HEK293 (cell line): Measurements from ENCODE around the gene KCNH8.

Experiments used
- CTCF ChIA-PET: fragments of 350-600 bp; formaldehyde crosslinking; extraction: SDS; loops from one replicate; lab custom pipeline; 2021; ENCODE audit warnings: antibody characterized with exemption; lab: Yijun Ruan, JAX
- POLR2A ChIA-PET: fragments of 300-600 bp; formaldehyde crosslinking; extraction: SDS; loops from one replicate; lab custom pipeline; 2020; ENCODE audit warnings: antibody characterized with exemption, inconsistent platforms; lab: Yijun Ruan, JAX
- H3K27ac ChIP-seq: fragments of 200-500 bp; sonication (Bioruptor generic); 2 replicates; pipeline ENCODE4 v1.5.1; 2014; ENCODE audit warnings: low read depth, low read length, control low read depth, inconsistent platforms; ENCODE audit errors: extremely low read depth
- H3K36me3 ChIP-seq, 2 experiments: fragments of 200-500 bp in 1 of 2; sonication (Bioruptor generic) in 1 of 2; 1 replicate in 1 of 2; 2 replicates in 1 of 2; pipeline ENCODE4 v1.5.1; 2014 to 2017; ENCODE audit warnings: inconsistent platforms in 2 of 2, low read length in 2 of 2; ENCODE audit not compliant: control insufficient read depth in 2 of 2, insufficient read depth in 1 of 2
- H3K4me1 ChIP-seq: fragments of 200-500 bp; sonication (Bioruptor generic); 2 replicates; pipeline ENCODE4 v1.5.1; 2014; ENCODE audit warnings: mild to moderate bottlenecking, low read length, inconsistent platforms; ENCODE audit not compliant: control insufficient read depth, insufficient read depth
- H3K4me3 ChIP-seq: 2 replicates; pipeline ENCODE4 v1.5.1; 2011; ENCODE audit warnings: low read depth, mild to moderate bottlenecking, control low read depth, low read length, moderate library complexity
- H3K9me3 ChIP-seq: fragments of 200-500 bp; sonication (Bioruptor generic); 2 replicates; pipeline ENCODE4 v1.5.1; 2014; ENCODE audit warnings: low read depth, low read length, inconsistent platforms; ENCODE audit not compliant: control insufficient read depth, insufficient read depth
- KLF10 ChIP-seq: fragments of 450-650 bp; IDR thresholded peaks from 2 replicates; pipeline ENCODE4 v1.5.1; 2018; ENCODE audit warnings: missing biosample characterization, mild to moderate bottlenecking, missing genetic modification characterization
- ZNF10 ChIP-seq: fragments of 450-650 bp; formaldehyde crosslinking; IDR thresholded peaks from 2 replicates; pipeline ENCODE4 v1.5.1; 2017; ENCODE audit warnings: missing biosample characterization, missing genetic modification characterization
- ZNF146 ChIP-seq: fragments of 450-650 bp; formaldehyde crosslinking; IDR thresholded peaks from 2 replicates; pipeline ENCODE4 v1.5.1; 2016; ENCODE audit warnings: missing biosample characterization, missing genetic modification characterization
- ZNF239 ChIP-seq: fragments of 450-650 bp; formaldehyde crosslinking; IDR thresholded peaks from 2 replicates; pipeline ENCODE4 v1.5.1; 2016; ENCODE audit warnings: missing biosample characterization, missing genetic modification characterization
- ZNF341 ChIP-seq: fragments of 450-650 bp; formaldehyde crosslinking; IDR thresholded peaks from 2 replicates; pipeline ENCODE4; 2016; ENCODE audit warnings: low read depth, missing biosample characterization, missing genetic modification characterization
- ZNF394 ChIP-seq: fragments of 450-650 bp; formaldehyde crosslinking; IDR thresholded peaks from 2 replicates; pipeline ENCODE4 v1.5.1; 2016; ENCODE audit warnings: missing biosample characterization, missing genetic modification characterization, mild to moderate bottlenecking, moderate library complexity, borderline replicate concordance
- ZNF677 ChIP-seq: fragments of 450-650 bp; IDR thresholded peaks from 2 replicates; pipeline ENCODE4 v1.5.0; 2018; ENCODE audit warnings: missing biosample characterization, mild to moderate bottlenecking, missing genetic modification characterization, moderate library complexity
- ZSCAN16 ChIP-seq: fragments of 450-650 bp; formaldehyde crosslinking; IDR thresholded peaks from 2 replicates; pipeline ENCODE4 v1.5.1; 2016; ENCODE audit warnings: missing biosample characterization, missing genetic modification characterization
- TF ChIP-seq, protein P1 (sequence below): fragments of 450-650 bp; formaldehyde crosslinking; IDR thresholded peaks from 2 replicates; pipeline ENCODE4 v1.5.1; 2016; ENCODE audit warnings: missing biosample characterization, missing genetic modification characterization
- TF ChIP-seq, protein P2 (sequence below): fragments of 450-650 bp; formaldehyde crosslinking; IDR thresholded peaks from 2 replicates; pipeline ENCODE4 v1.5.1; 2016; ENCODE audit warnings: missing biosample characterization, missing genetic modification characterization
- TF ChIP-seq, protein P3 (sequence below): fragments of 450-650 bp; formaldehyde crosslinking; IDR thresholded peaks from 2 replicates; pipeline ENCODE4 v1.5.1; 2016; ENCODE audit warnings: missing biosample characterization, missing genetic modification characterization
- TF ChIP-seq, protein P4 (sequence below): fragments of 450-650 bp; formaldehyde crosslinking; IDR thresholded peaks from 2 replicates; pipeline ENCODE4 v1.5.1; 2016; ENCODE audit warnings: missing biosample characterization, missing genetic modification characterization
- TF ChIP-seq, protein P5 (sequence below): fragments of 450-650 bp; formaldehyde crosslinking; IDR thresholded peaks from 2 replicates; pipeline ENCODE4 v1.5.1; 2017; ENCODE audit warnings: missing biosample characterization, missing genetic modification characterization

Gene KCNH8

DNA sequence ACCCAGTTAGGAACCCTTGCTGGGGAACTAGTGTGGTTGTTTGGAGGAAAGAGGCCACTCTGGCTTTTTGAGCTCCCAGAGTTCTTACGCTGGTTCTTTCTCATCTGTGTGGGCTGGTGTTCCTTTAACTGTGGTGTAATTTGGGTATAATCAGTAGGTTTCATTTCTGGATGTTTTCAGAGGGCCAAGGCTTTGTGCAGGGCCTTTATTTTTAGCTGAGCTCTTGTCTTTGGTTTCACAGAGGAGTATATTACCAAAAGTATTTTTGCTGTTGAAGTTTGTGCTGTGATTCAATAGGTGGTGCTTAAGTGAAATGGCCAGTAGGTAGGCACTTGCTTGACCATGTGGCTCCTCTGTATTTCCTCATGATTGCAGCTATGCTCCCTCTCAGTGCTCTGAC is 357.9 kb downstream of the KCNH8 start:
- TF ChIP-seq, protein P1, sequence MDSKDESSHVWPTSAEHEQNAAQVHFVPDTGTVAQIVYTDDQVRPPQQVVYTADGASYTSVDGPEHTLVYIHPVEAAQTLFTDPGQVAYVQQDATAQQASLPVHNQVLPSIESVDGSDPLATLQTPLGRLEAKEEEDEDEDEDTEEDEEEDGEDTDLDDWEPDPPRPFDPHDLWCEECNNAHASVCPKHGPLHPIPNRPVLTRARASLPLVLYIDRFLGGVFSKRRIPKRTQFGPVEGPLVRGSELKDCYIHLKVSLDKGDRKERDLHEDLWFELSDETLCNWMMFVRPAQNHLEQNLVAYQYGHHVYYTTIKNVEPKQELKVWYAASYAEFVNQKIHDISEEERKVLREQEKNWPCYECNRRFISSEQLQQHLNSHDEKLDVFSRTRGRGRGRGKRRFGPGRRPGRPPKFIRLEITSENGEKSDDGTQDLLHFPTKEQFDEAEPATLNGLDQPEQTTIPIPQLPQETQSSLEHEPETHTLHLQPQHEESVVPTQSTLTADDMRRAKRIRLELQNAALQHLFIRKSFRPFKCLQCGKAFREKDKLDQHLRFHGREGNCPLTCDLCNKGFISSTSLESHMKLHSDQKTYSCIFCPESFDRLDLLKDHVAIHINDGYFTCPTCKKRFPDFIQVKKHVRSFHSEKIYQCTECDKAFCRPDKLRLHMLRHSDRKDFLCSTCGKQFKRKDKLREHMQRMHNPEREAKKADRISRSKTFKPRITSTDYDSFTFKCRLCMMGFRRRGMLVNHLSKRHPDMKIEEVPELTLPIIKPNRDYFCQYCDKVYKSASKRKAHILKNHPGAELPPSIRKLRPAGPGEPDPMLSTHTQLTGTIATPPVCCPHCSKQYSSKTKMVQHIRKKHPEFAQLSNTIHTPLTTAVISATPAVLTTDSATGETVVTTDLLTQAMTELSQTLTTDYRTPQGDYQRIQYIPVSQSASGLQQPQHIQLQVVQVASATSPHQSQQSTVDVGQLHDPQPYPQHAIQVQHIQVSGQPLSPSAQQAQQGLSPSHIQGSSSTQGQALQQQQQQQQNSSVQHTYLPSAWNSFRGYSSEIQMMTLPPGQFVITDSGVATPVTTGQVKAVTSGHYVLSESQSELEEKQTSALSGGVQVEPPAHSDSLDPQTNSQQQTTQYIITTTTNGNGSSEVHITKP (tag by site-specific recombination), result no peak
- TF ChIP-seq, protein P2, sequence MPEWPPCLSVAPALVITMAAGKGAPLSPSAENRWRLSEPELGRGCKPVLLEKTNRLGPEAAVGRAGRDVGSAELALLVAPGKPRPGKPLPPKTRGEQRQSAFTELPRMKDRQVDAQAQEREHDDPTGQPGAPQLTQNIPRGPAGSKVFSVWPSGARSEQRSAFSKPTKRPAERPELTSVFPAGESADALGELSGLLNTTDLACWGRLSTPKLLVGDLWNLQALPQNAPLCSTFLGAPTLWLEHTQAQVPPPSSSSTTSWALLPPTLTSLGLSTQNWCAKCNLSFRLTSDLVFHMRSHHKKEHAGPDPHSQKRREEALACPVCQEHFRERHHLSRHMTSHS, result no peak
- TF ChIP-seq ZNF146 (tag by site-specific recombination) (no peak), ZSCAN16 (tag by site-specific recombination) (no peak), KLF10 (tag by site-specific recombination) (no peak), ZNF239 (tag by site-specific recombination) (no peak), ZNF394 (tag by site-specific recombination) (no peak), ZNF341 (tag by site-specific recombination) (no peak)
- TF ChIP-seq, protein P3, sequence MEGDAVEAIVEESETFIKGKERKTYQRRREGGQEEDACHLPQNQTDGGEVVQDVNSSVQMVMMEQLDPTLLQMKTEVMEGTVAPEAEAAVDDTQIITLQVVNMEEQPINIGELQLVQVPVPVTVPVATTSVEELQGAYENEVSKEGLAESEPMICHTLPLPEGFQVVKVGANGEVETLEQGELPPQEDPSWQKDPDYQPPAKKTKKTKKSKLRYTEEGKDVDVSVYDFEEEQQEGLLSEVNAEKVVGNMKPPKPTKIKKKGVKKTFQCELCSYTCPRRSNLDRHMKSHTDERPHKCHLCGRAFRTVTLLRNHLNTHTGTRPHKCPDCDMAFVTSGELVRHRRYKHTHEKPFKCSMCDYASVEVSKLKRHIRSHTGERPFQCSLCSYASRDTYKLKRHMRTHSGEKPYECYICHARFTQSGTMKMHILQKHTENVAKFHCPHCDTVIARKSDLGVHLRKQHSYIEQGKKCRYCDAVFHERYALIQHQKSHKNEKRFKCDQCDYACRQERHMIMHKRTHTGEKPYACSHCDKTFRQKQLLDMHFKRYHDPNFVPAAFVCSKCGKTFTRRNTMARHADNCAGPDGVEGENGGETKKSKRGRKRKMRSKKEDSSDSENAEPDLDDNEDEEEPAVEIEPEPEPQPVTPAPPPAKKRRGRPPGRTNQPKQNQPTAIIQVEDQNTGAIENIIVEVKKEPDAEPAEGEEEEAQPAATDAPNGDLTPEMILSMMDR (tag by site-specific recombination), result no peak
- TF ChIP-seq, protein P4, sequence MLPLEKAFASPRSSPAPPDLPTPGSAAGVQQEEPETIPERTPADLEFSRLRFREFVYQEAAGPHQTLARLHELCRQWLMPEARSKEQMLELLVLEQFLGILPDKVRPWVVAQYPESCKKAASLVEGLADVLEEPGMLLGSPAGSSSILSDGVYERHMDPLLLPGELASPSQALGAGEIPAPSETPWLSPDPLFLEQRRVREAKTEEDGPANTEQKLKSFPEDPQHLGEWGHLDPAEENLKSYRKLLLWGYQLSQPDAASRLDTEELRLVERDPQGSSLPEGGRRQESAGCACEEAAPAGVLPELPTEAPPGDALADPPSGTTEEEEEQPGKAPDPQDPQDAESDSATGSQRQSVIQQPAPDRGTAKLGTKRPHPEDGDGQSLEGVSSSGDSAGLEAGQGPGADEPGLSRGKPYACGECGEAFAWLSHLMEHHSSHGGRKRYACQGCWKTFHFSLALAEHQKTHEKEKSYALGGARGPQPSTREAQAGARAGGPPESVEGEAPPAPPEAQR (tag by site-specific recombination), result no peak
- TF ChIP-seq, protein P5, sequence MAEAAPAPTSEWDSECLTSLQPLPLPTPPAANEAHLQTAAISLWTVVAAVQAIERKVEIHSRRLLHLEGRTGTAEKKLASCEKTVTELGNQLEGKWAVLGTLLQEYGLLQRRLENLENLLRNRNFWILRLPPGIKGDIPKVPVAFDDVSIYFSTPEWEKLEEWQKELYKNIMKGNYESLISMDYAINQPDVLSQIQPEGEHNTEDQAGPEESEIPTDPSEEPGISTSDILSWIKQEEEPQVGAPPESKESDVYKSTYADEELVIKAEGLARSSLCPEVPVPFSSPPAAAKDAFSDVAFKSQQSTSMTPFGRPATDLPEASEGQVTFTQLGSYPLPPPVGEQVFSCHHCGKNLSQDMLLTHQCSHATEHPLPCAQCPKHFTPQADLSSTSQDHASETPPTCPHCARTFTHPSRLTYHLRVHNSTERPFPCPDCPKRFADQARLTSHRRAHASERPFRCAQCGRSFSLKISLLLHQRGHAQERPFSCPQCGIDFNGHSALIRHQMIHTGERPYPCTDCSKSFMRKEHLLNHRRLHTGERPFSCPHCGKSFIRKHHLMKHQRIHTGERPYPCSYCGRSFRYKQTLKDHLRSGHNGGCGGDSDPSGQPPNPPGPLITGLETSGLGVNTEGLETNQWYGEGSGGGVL (tag by site-specific recombination), result no peak
- no peaks in the 10 kb centered on the region for H3K9me3 ChIP-seq
- POLR2A ChIA-PET, result no interaction called here
- H3K36me3 ChIP-seq, result no peaks in the 10 kb centered on the region
- no peaks in the 10 kb centered on the region for H3K4me1 ChIP-seq
- no peak overlapping the region for H3K4me3 ChIP-seq
- CTCF ChIA-PET, result no interaction called here
- H3K27ac ChIP-seq, result no peak overlapping the region

DNA sequence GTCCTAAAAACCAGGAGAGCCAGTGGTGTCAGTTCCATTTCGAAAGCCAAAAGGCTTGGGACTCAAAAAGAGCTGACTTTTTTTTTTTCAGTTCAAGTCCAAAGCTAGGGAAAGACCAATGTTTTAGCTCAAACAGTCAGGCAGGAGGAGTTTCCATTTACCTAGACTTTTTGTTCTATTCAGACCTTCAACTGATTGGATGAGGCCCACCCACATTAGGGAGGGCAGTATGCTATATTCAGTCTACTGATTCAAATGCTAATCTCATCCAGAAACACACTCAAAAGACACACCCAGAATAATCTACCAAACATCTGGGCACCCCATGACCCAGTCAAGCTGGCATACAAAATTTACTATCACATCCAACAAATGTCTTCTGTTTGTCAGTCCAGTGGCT is 374.0 kb downstream of the KCNH8 start:
- Histone ChIP-seq H3K4me3 (no peak overlapping the region), H3K4me1 (no peaks in the 10 kb centered on the region), H3K36me3 (no peaks in the 10 kb centered on the region), H3K27ac (no peak overlapping the region), H3K9me3 (no peaks in the 10 kb centered on the region)
- ChIA-PET CTCF (no interaction called here), POLR2A (no interaction called here)
- no peak for TF ChIP-seq ZNF677 (tag by site-specific recombination)
- TF ChIP-seq ZNF10 (tag by site-specific recombination), result peak; percentile 73
